Ishikawa (cell line): ENCODE measurements around the gene PSMB8.

ENCODE experiments used
- CEBPB ChIP-seq: IDR thresholded peaks from 2 replicates; pipeline ENCODE4 v1.6.1; 2012
- CREB1 ChIP-seq: IDR thresholded peaks from 2 replicates; pipeline ENCODE4 v1.6.1; 2012; ENCODE audit warnings: low read depth
- EGR1 ChIP-seq: IDR thresholded peaks from 2 replicates; pipeline ENCODE4 v1.6.1; 2012
- EP300 ChIP-seq: IDR thresholded peaks from 2 replicates; pipeline ENCODE4 v1.6.1; 2012; ENCODE audit warnings: borderline replicate concordance
- FOXM1 ChIP-seq: IDR thresholded peaks from 2 replicates; pipeline ENCODE4 v1.6.1; 2012; ENCODE audit warnings: low read depth, borderline replicate concordance
- MAX ChIP-seq: IDR thresholded peaks from 2 replicates; pipeline ENCODE4 v1.6.1; 2012
- NFIC ChIP-seq: IDR thresholded peaks from 2 replicates; pipeline ENCODE4 v1.6.1; 2012
- RAD21 ChIP-seq: IDR thresholded peaks from 2 replicates; pipeline ENCODE4 v1.6.1; 2012; ENCODE audit warnings: low read depth
- REST ChIP-seq: IDR thresholded peaks from 2 replicates; pipeline ENCODE4 v1.6.1; 2012; ENCODE audit warnings: low read depth, mild to moderate bottlenecking
- TAF1 ChIP-seq: IDR thresholded peaks from 2 replicates; pipeline ENCODE4 v1.6.1; 2012; ENCODE audit warnings: low read depth, mild to moderate bottlenecking
- TCF12 ChIP-seq: IDR thresholded peaks from 2 replicates; pipeline ENCODE4 v1.6.1; 2012; ENCODE audit warnings: low read depth
- TEAD4 ChIP-seq: IDR thresholded peaks from 2 replicates; pipeline ENCODE4 v1.6.1; 2012
- USF1 ChIP-seq: IDR thresholded peaks from 2 replicates; pipeline ENCODE4 v1.6.1; 2012
- YY1 ChIP-seq: IDR thresholded peaks from 2 replicates; pipeline ENCODE4 v1.6.1; 2012; ENCODE audit warnings: low read depth
- ZBTB7A ChIP-seq: IDR thresholded peaks from 2 replicates; pipeline ENCODE4 v1.6.1; 2012; ENCODE audit warnings: low read depth

PSMB8 gene

GRCh38 chr6:32868257-32868788, 24.5 kb upstream of the PSMB8 start:
- no peak for TF ChIP-seq CREB1
- peak; percentile 90 for TF ChIP-seq RAD21

GRCh38 chr6:32867554-32868256, 23.9 kb upstream of the PSMB8 start:
- no peak for TF ChIP-seq TEAD4
- TF ChIP-seq TCF12, result no peak

GRCh38 chr6:32867022-32867477, 23.2 kb upstream of the PSMB8 start:
- TF ChIP-seq NFIC, result no peak
- TF ChIP-seq ZBTB7A, result no peak
- TF ChIP-seq YY1, result no peak
- no peak for TF ChIP-seq MAX
- no peak for TF ChIP-seq TEAD4

- TF ChIP-seq EP300 (no peak), CREB1 (no peak), TEAD4 (no peak), FOXM1 (no peak), REST (no peak), RAD21 (no peak), EGR1 (no peak), NFIC (no peak), MAX (no peak), TAF1 (no peak), CEBPB (no peak), TCF12 (no peak), USF1 (no peak), ZBTB7A (no peak), YY1 (no peak)
Observed at GRCh38 chr6:32865724-32866443, 22.0 kb upstream of the PSMB8 start.

GRCh38 chr6:32862725-32863124, 18.9 kb upstream of the PSMB8 start:
- TF ChIP-seq TAF1 (no peak), TCF12 (no peak), NFIC (no peak), CEBPB (no peak), REST (no peak), YY1 (no peak), TEAD4 (no peak), CREB1 (no peak), RAD21 (no peak), USF1 (no peak), FOXM1 (no peak), MAX (no peak)

GRCh38 chr6:32860674-32861073, 16.8 kb upstream of the PSMB8 start:
- no peak for TF ChIP-seq ZBTB7A
